HG03039 (cell line): ENCODE results near the gene HOXB9.

Source experiments
- ATAC-seq: cut with Tn5 transposase; IDR thresholded peaks from one replicate; pipeline ENCODE4 v1.9.1; 2021; ENCODE audit warnings: mild to moderate bottlenecking, moderate library complexity; ENCODE audit not compliant: unreplicated experiment

HOXB9 gene

DNA sequence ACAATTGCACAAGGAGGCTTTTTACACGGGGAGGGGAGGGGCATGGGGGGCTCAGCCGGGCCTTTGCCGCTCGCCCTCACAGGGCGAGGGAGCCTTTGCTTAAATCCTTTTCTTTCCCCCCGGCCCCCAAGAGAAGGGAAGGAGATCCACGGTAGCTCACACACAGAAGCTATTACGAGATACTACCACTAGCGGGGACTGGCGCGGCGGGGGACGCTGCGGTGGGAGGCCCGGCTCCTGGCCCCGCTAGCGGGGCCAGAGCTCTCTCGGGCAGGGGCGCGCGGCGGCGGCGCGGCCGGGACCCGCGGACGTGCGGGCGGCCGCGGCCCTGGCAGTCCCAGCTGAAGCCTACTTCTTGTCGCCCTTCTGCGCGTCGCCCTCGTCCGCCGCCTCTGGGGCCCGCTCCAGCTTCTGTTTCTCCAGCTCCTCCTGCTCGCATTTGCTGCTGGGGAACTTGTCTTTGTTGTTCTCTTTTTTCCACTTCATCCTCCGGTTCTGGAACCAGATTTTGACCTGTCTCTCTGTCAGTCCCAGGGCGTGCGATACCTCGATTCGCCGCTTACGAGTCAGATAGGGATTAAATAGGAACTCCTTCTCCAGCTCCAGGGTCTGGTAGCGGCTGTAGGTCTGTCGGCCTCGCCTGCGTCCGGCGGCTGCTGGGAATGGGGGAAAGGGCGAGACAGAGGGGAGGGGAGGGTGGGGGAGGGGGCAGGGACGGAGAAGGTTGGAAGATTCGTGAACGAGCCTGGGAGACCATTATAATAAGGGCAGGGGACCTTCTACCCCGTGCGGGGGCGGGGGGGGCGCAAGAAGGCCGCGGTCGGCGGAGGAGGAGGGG is 13.1 kb downstream of the HOXB9 start:
- ATAC-seq = no peak

- no peak for ATAC-seq
These were observed 13.7 kb downstream of the HOXB9 start for GRCh38 chr17:48612456-48612853.

GRCh38 chr17:48611681-48612455 is 14.3 kb downstream of the HOXB9 start:
- ATAC-seq = no peak

DNA sequence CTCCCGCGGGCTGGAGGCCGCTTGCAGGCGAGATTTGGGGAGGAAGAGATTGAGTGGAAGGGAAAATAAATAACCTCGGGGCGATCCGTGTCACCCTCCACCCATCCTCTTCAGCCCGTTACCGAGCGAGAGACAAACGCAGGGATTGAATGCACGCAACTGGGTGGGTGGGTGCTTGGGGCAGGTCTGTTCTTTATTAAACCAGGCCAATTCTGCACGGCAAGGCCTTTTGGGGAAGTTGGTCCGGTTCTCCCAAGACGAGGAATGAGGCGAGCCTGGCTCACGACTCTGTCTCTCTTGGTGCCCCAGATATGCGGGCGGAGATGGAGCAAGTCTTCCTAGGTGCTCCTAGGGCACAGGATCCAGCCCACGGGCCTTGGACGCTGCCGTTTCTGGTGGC is 14.9 kb downstream of the HOXB9 start:
- ATAC-seq = no peak

DNA sequence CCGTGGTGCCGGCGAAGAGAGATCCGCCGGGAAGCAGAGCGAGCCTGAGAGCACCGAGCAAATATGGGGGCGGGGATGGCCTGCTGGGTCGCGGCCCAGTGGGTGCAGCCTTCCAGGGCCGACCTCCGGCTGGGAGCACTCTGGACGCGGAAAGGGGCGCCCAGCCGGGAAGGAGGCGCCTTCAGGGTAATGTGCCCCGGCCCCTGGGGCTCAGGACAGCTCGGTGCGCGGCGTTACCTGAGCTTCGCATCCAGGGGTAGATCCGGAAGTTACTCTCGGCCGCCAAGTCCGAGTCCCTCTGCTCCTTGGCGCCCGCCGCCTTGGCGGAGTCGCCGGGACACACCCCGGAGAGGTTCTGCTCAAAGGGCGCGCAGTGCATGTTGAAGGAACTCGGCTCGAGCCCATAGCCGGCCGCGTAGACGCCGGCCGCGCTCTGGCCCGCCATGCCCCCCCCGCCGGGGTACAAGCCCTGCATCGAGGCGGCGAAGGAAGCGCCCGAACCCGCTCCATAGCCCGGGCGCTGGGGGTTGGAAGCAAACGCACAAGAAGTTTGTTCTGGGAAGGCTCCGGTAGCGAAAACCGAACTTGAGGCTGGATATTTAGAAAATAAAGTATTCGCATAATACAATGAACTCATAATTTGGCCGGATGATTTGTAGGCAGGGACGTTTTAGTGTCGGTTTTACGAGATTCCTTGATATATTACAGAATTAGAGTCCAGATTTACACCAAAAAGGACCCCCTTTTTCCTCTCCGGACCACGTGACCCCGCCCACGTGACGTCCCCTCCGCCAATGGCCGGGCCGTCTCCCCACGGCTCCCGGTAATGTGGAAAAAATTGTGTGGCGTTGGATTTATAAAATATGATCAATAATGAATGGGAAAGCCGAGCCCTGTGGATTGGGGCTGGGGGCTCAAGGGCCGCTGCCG is 15.6 kb downstream of the HOXB9 start, which contains the start of gene HOXB7:
Gene HOXB7, minus strand, starts transcription at position 736 of the 930 bp plus-strand sequence. Its CDS starts 99 bp downstream, at position 637.
- ATAC-seq = no peak

DNA sequence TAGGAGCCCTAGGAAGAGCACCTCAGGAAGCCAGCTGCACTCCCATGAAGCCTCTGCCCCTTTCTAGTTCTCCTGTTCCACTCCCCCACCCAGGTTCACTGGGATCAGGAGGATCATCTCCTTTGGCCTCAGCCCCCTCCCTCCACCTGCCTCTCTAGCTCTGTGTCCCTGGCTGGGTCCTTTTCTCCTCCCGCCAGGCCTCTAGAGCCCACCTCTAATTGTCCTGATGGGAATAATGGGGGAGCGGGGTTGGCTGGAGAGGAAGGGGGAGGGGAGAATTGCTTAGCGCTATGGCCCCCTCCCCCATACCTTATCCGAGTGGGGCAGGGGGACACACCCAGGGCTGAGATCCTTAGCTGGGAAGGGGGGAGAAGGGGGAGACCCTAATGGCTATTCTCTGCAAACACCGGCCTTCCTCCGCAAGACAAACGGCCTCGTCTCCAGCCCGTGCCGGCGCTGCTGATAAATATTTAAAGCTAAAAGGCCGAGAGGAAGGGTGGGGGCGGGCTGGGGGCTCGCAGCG is 16.3 kb downstream of the HOXB9 start:
- no peak for ATAC-seq

DNA sequence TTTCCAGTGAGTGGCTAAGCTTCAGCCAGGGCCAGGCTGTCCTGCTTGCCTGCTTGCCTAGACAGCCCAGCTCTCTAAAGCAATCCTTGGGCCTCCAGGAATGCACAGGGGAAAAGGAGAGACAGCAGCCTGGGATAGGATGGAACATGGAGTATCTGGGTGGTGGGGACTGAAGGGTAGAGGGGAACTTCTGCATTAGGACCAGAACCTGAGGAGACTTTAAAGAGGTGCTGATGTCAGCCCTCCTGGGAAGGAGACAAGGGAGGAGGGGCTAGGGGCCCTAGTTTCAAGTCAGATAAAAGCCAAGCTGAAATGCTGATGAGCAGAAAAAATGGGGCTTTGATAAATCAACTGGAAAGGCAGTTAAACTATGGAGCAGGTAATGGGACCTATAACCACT is 17.1 kb downstream of the HOXB9 start:
- no peak for ATAC-seq

DNA sequence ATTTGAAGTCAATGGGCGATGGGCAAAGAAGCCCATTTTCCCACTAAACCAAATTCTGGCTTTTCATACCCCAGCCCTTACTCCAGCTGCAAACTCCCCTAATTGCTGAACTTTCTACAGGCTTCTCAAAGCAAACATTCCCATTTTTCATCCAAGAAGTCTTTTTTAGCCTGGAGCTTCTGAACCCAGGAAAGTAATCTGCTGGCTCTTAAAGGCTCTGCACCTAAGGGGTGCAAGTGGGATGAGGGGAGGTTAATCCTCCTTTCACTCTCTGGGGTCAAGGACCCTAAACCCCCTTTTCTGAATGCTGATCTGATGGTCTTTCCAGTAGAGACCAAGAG is 17.7 kb downstream of the HOXB9 start:
- no peak for ATAC-seq

- no peak for ATAC-seq
These were observed 19.1 kb downstream of the HOXB9 start for GRCh38 chr17:48606892-48607614.

- ATAC-seq = no peak
These were observed 19.9 kb downstream of the HOXB9 start for GRCh38 chr17:48605991-48606891.

DNA sequence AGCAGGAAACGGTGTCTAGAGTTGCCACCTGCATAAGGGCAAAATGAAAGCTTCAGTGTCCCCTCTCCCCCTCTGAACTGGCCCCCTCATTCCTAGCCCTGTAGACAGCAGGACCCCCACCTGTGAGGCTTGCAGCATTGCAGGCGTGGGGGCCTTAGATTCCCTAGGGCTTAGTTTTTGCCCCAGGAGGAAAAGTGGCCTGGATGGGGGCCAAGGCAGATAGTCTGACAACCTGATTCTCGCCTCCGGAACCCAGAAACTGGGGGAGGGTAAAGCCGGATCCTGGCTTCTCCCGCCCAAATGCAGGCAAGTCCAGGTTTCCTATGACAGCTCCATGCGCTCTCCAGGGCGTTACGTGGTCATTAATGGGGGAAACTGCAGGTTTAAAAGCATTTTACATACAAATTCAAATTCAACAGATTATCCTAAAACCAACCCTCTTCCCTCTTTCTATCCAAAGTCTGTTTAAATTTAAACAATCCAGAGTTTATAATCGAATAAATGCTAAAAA is 20.7 kb downstream of the HOXB9 start:
- ATAC-seq = no peak

DNA sequence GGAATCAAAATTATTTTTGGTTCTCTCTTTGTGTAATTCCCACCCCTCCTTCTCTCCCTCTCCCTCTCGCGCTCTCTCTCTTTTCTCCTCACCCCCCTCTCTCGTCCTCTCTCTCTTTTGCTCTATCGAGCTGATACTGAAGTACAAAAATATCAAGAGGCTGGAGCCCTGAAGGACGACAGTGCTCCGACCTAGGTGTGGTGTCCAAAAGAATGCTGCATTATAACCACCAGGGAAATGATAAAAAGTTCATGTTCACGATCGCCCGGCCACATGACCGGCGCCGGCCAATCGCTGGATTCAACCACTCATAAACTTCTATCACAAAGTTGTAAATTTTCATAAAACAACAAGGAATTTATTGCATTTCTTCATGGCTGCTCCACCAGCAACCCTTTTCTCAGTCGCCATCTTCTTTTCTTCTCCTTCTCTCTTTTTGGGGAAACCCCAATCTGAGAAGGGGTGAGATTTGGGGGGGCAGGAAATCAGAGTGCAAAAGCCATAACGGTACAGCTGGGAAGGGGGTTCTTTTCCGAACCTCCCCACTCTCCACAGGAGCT is 21.3 kb downstream of the HOXB9 start, which contains the start of gene HOXB6:
Gene HOXB6, minus strand, starts transcription at position 217 of the 560 bp plus-strand sequence. CDS start 6,836 bp downstream, outside the sequence.
- ATAC-seq = no peak

- no peak for ATAC-seq
These were observed 22.0 kb downstream of the HOXB9 start for GRCh38 chr17:48603959-48604769.

GRCh38 chr17:48601539-48602425 is 24.4 kb downstream of the HOXB9 start:
- ATAC-seq = no peak

- no peak for ATAC-seq
These were observed 25.0 kb downstream of the HOXB9 start for GRCh38 chr17:48601207-48601538.

GRCh38 chr17:48600244-48601098 is 25.7 kb downstream of the HOXB9 start:
- no peak for ATAC-seq
